ENCODE measurements around the gene ZNF200. TPM values are rescaled to one million over a fixed set of nuclear protein-coding genes. Genes with fewer than 3 reads are reported as not detected.

Gene ZNF200
- total RNA-seq, 2 donors from 2014 or later = 1.2 to 11.1 TPM

DNA sequence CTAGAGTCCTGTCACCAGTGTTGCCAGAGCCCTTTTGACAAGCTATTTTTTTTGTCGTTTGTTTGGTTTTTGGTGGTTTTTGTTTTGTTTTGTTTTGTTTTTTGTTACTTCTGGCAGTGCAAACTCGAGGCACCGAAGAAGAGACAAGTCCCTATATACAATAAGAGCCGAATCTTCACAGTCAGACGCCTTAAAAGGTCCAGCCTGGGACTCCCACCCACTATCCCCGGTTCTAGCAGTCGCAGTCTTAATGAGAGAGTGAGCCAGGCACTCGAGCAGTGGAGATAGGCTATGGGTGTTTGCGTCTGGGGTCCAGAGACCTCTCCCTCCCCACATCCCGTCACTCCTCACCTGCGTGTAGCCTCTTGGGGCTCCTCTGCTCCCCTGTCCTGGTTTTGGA lies 45.1 kb downstream of the ZNF200 start:
- Histone ChIP-seq H3K36me3 (no peaks in the 10 kb centered on the region), H3K4me1 (ENCODE audit: control insufficient read depth in 1 of 2, low read depth in 2 of 2) (peaks cover 7 to 15% of the 10 kb centered on the region in 2 donors), H3K27ac (no peak overlapping the region), H3K9me3 (no peaks in the 10 kb centered on the region), H3K27me3 (replicated peaks; ENCODE audit: insufficient read depth) (peaks cover 47% of the 10 kb centered on the region), H3K4me3 (no peak overlapping the region)
- no peak for ATAC-seq (ENCODE audit: insufficient number of reproducible peaks, low FRiP score, low read depth)
- TF ChIP-seq, protein P1, sequence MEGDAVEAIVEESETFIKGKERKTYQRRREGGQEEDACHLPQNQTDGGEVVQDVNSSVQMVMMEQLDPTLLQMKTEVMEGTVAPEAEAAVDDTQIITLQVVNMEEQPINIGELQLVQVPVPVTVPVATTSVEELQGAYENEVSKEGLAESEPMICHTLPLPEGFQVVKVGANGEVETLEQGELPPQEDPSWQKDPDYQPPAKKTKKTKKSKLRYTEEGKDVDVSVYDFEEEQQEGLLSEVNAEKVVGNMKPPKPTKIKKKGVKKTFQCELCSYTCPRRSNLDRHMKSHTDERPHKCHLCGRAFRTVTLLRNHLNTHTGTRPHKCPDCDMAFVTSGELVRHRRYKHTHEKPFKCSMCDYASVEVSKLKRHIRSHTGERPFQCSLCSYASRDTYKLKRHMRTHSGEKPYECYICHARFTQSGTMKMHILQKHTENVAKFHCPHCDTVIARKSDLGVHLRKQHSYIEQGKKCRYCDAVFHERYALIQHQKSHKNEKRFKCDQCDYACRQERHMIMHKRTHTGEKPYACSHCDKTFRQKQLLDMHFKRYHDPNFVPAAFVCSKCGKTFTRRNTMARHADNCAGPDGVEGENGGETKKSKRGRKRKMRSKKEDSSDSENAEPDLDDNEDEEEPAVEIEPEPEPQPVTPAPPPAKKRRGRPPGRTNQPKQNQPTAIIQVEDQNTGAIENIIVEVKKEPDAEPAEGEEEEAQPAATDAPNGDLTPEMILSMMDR (IDR thresholded peaks at IDR 0.05) = no peak
- no peak for DNase-seq (ENCODE audit: low spot score)

GRCh38 chr16:3188925-3189825 lies 45.8 kb downstream of the ZNF200 start:
- H3K27ac ChIP-seq = no peak overlapping the region
- TF ChIP-seq, protein P1 (IDR thresholded peaks at IDR 0.05) = no peak
- peaks cover 7 to 15% of the 10 kb centered on the region in 2 donors for H3K4me1 ChIP-seq (ENCODE audit: control insufficient read depth in 1 of 2, low read depth in 2 of 2)
- H3K9me3 ChIP-seq = no peaks in the 10 kb centered on the region
- DNase-seq (ENCODE audit: low spot score) = no peak
- no peak for ATAC-seq (ENCODE audit: insufficient number of reproducible peaks, low FRiP score, low read depth)
- H3K27me3 ChIP-seq (replicated peaks; ENCODE audit: insufficient read depth) = peaks cover 47% of the 10 kb centered on the region
- peak overlapping the region; percentile 45 for H3K4me3 ChIP-seq
- H3K36me3 ChIP-seq = no peaks in the 10 kb centered on the region

GRCh38 chr16:3188675-3188924 lies 46.4 kb downstream of the ZNF200 start:
- H3K4me1 ChIP-seq (ENCODE audit: control insufficient read depth in 1 of 2, low read depth in 2 of 2) = peaks cover 7 to 16% of the 10 kb centered on the region in 2 donors
- H3K27ac ChIP-seq = no peak overlapping the region
- peaks cover 47% of the 10 kb centered on the region for H3K27me3 ChIP-seq (replicated peaks; ENCODE audit: insufficient read depth)
- H3K36me3 ChIP-seq = no peaks in the 10 kb centered on the region
- DNase-seq (ENCODE audit: low spot score) (no peak), ATAC-seq (ENCODE audit: insufficient number of reproducible peaks, low FRiP score, low read depth) (no peak)
- TF ChIP-seq, protein P1 (IDR thresholded peaks at IDR 0.05) = no peak
- no peaks in the 10 kb centered on the region for H3K9me3 ChIP-seq
- H3K4me3 ChIP-seq = peak overlapping the region; percentile 45

GRCh38 chr16:3187798-3188674 lies 46.9 kb downstream of the ZNF200 start, which contains the start of gene OR1F1:
OR1F1 (plus strand) TSS chr16:3188204.
- ATAC-seq (ENCODE audit: insufficient number of reproducible peaks, low FRiP score, low read depth) = no peak
- H3K4me3 ChIP-seq = peak within 1 kb of the TSS; percentile 45

More at GRCh38 chr16:3187798-3188674, 46.9 kb downstream of the ZNF200 start, which contains the start of gene OR1F1:
- no peaks in the 10 kb centered on the region for H3K36me3 ChIP-seq
- peaks cover 47% of the 10 kb centered on the region for H3K27me3 ChIP-seq (replicated peaks; ENCODE audit: insufficient read depth)
- TF ChIP-seq, protein P1 (IDR thresholded peaks at IDR 0.05) = no peak
- no peak for DNase-seq (ENCODE audit: low spot score)
- H3K27ac ChIP-seq = no peak within 1 kb of the TSS
- no peaks in the 10 kb centered on the region for H3K9me3 ChIP-seq
- peaks cover 11 to 22% of the 10 kb centered on the region in 2 donors for H3K4me1 ChIP-seq (ENCODE audit: control insufficient read depth in 1 of 2, low read depth in 2 of 2)
